ENCODE results near the gene CHST11.
A peak's percentile ranks its signal among the peaks of the same experiment; 100 is the strongest.

Gene CHST11

GRCh38 chr12:104673696-104674482 is 217.1 kb downstream of the CHST11 start:
- no peak for DNase-seq (ENCODE audit: low spot score)

- DNase-seq (ENCODE audit: low spot score), result no peak
Observed at GRCh38 chr12:104676636-104677035, 219.9 kb downstream of the CHST11 start.

GRCh38 chr12:104677441-104678089 is 220.8 kb downstream of the CHST11 start:
- DNase-seq (ENCODE audit: low spot score), result no peak

GRCh38 chr12:104680070-104680469 is 223.3 kb downstream of the CHST11 start:
- DNase-seq (ENCODE audit: low spot score), result peak; percentile 13

GRCh38 chr12:104680491-104680890 is 223.7 kb downstream of the CHST11 start:
- DNase-seq (ENCODE audit: low spot score), result no peak

- no peak for DNase-seq (ENCODE audit: low spot score)
Observed at GRCh38 chr12:104681012-104681690, 224.4 kb downstream of the CHST11 start.

GRCh38 chr12:104682790-104683279 is 226.1 kb downstream of the CHST11 start:
- DNase-seq (ENCODE audit: low spot score), result no peak

GRCh38 chr12:104683831-104684503 is 227.2 kb downstream of the CHST11 start:
- DNase-seq (ENCODE audit: low spot score), result no peak

GRCh38 chr12:104684884-104685283 is 228.1 kb downstream of the CHST11 start:
- no peak for DNase-seq (ENCODE audit: low spot score)

- no peak for DNase-seq (ENCODE audit: low spot score)
Observed at GRCh38 chr12:104685366-104685765, 228.6 kb downstream of the CHST11 start.

- peak; percentile 10 for DNase-seq (ENCODE audit: low spot score)
Observed at GRCh38 chr12:104686196-104686595, 229.4 kb downstream of the CHST11 start.

GRCh38 chr12:104687823-104688573 is 231.2 kb downstream of the CHST11 start:
- no peak for DNase-seq (ENCODE audit: low spot score)

GRCh38 chr12:104689635-104690034 is 232.9 kb downstream of the CHST11 start:
- DNase-seq (ENCODE audit: low spot score), result no peak

GRCh38 chr12:104691721-104692556 is 235.2 kb downstream of the CHST11 start:
- no peak for DNase-seq (ENCODE audit: low spot score)

- DNase-seq (ENCODE audit: low spot score), result no peak
Observed at GRCh38 chr12:104692557-104693218, 235.9 kb downstream of the CHST11 start.

- DNase-seq (ENCODE audit: low spot score), result no peak
Observed at GRCh38 chr12:104693493-104693892, 236.7 kb downstream of the CHST11 start.

- DNase-seq (ENCODE audit: low spot score), result no peak
Observed at GRCh38 chr12:104694161-104694560, 237.4 kb downstream of the CHST11 start.

- DNase-seq (ENCODE audit: low spot score), result no peak
Observed at GRCh38 chr12:104694711-104695110, 238.0 kb downstream of the CHST11 start.

GRCh38 chr12:104695453-104696148 is 238.9 kb downstream of the CHST11 start:
- DNase-seq (ENCODE audit: low spot score), result no peak
